Right cardiac atrium (tissue), 5 donors: Measurements from ENCODE around the gene GABARAP. TPM values are rescaled to one million over a fixed set of nuclear protein-coding genes. Genes with fewer than 3 reads are reported as not detected.

Experiments
- ATAC-seq, 2 donors: fragments of 200-7000 bp; cut with Tn5 transposase; one replicate each; pipeline versions ENCODE4 v1.8.0 to v1.9.1; 2020; ENCODE audit warnings: moderate library complexity in 2 of 2, mild to moderate bottlenecking in 1 of 2
- DNase-seq, 3 donors: peaks; one replicate each; pipeline ENCODE4 v3.0.0-alpha.2; 2020
- H3K27ac ChIP-seq: one replicate; pipeline ENCODE4 v1.5.1; 2013; ENCODE audit warnings: mild to moderate bottlenecking, low read length, control low read depth, moderate library complexity
- H3K27me3 ChIP-seq: one replicate; pipeline ENCODE4 v1.6.1; 2013; ENCODE audit not compliant: control insufficient read depth, insufficient read depth
- H3K4me1 ChIP-seq: one replicate; pipeline ENCODE4 v1.6.1; 2013; ENCODE audit warnings: low read length; ENCODE audit not compliant: control insufficient read depth, insufficient read depth
- H3K4me3 ChIP-seq: one replicate; pipeline ENCODE4 v1.5.1; 2013; ENCODE audit warnings: low read length, control low read depth
- H3K9me3 ChIP-seq: one replicate; pipeline ENCODE4 v1.6.1; 2013; ENCODE audit warnings: low read length; ENCODE audit not compliant: control insufficient read depth
- WGBS: extraction: QIAGEN DNeasy Blood & Tissue Kit; methylation state at CpG from one replicate; pipeline ENCODE4 v1.1.7; 2013; 5-methylcytosine and 5-hydroxymethylcytosine counted together
- intact Hi-C, 4 donors: fragments of 100-400 bp; cut with DNase I; formaldehyde crosslinking; loops; one replicate each; pipeline versions ENCODE4 v1.11.0 to v1.14.0; 2022 to 2023
- polyA plus RNA-seq: library from polyadenylated mRNA; stranded (reverse); fragments of 200-250 nt; gene quantifications from one replicate; pipeline ENCODE4 v1.2.3, GENCODE V29; 2013
- total RNA-seq, 4 donors: library from RNA; stranded (reverse); fragmentation: NEBNext Ultra II Directional; extraction: Animal tissue kit (Norgen Biotek cat#: 25700); gene quantifications; one replicate each; pipeline ENCODE4 v1.2.1, GENCODE V29; 2021
- donor health status: healthy with polysubstance abuse.
- donor health status: DM: no; HTN: yes; CAD: no.
- donor health status: DM: no; HTN: no; CAD: no.
- donor health status: DM: no; HTN: yes; CAD: no; lungs with severe emphysema.
- donor health status: DM: yes; HTN: yes; CAD: no.

GABARAP gene
- total and polyA plus RNA-seq, 5 donors: 492 to 741 (median 522) TPM

GRCh38 chr17:7220593-7221277 is 21.5 kb downstream of the GABARAP start:
- peak; percentile 0 to 12 for ATAC-seq
- no peaks in the 10 kb centered on the region for H3K27me3 ChIP-seq
- peak overlapping the region; percentile 95 for H3K27ac ChIP-seq
- peak; percentile 56 to 76 (median 72) for DNase-seq
- H3K4me3 ChIP-seq: peak overlapping the region; percentile 78
- H3K4me1 ChIP-seq: peaks cover 2% of the 10 kb centered on the region
- no peaks in the 10 kb centered on the region for H3K9me3 ChIP-seq
- WGBS: 30% methylated on average over 11 of the region's 11 CpGs
- intact Hi-C loops: no loop called here

DNA sequence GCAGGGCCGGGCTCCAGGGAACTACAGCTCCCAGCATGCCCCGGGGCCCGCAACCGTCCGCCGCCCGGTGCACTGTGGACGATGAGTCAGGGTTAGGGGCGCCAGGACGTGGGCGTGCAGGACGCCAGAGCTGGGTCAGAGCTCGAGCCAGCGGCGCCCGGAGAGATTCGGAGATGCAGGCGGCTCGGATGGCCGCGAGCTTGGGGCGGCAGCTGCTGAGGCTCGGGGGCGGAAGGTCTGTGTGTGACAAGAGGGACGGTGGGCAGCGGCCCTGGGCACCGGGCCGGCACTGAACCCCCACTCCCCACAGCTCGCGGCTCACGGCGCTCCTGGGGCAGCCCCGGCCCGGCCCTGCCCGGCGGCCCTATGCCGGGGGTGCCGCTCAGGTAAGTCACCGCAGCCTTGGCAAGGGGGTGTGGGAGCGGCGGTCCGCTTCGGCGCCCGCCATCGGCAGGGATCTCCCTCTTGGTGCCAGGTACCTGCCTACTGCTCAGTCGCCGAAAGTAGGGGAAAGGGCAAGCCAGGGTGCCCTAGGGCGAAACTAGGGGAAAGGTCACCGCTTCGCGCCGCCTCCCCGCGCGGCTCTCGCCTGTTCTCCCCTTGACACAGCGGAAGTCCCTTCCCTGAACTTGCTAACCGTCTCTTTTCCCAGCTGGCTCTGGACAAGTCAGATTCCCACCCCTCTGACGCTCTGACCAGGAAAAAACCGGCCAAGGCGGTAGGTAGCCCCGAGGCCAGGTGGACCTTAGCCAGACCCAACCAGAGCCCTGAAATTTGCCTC is 22.2 kb downstream of the GABARAP start, which contains the start of the genes ACADVL and DLG4:
Gene ACADVL, plus strand, starts transcription at position 127 of the 781 bp plus-strand sequence. Its CDS starts 47 bp downstream, at position 174.
Gene DLG4, minus strand, starts transcription at position 25 of the 781 bp plus-strand sequence.
- H3K27me3 ChIP-seq: no peaks in the 10 kb centered on the region
- no peaks in the 10 kb centered on the region for H3K9me3 ChIP-seq
- DNase-seq: peak; percentile 97 to 98 (median 97)
- peaks cover 2% of the 10 kb centered on the region for H3K4me1 ChIP-seq
- intact Hi-C loops: no loop called here
- H3K4me3 ChIP-seq: peak within 1 kb of the TSS; percentile 78
- peak within 1 kb of the TSS; percentile 95 for H3K27ac ChIP-seq
- peak; percentile 87 to 88 for ATAC-seq
- WGBS: under 1% methylated on average over 63 of the region's 63 CpGs

DNA sequence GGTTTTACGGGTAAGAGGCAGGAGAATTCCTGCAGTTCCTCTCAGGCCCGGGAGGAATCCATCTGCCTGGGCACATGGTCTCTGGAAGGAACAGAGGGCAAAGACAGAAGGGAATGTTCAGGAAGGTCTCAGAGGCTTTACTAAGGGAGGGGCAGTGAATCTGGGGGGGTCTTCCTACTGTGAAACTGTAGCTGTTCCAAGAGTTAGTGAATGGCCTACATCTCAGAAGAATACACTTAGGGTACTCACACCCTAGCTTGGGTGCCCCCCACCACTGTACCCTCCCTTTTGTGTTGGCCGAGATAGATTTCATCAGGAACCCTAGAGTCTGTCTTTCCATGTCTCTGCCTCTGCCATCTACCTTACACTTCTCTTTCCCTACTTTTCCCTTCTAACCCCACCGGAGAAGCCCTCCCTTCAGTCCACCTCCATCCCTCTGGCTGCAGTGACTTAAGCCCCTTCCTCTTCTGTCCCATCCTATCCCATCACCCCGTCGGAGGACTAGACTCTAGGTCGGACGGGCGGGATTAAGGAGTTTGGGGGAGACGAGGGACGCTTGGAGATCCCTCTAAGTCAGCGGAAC is 22.9 kb downstream of the GABARAP start:
- 18% methylated on average over 12 of the region's 12 CpGs for WGBS
- peak overlapping the region; percentile 78 for H3K4me3 ChIP-seq

DNA sequence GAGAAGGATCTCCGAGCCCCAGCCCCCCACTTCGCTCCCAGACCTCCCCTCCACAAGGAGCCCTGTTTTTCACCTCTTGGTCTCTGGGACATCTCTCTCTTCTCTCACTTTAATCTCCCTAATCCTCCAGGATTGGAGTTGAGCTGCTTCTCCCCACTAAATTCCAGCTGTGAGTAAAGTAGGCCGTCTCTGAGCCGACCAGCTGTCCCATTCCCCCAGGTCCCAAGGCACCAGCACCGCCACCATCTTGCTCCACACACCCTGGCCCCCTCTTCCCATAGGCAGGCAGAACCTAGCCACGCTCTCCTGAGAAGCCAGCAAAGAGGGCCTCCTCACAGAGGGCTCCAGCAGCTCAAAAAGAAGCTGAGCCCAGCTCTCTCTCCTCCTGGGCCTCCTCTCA is 23.5 kb downstream of the GABARAP start:
- no peaks in the 10 kb centered on the region for H3K27me3 ChIP-seq
- peaks cover 2% of the 10 kb centered on the region for H3K4me1 ChIP-seq
- no peaks in the 10 kb centered on the region for H3K9me3 ChIP-seq
- WGBS: 64% methylated on average over 6 of the region's 6 CpGs
- intact Hi-C loops: no loop called here
- DNase-seq: peak in 2 of 3 donors; percentile 12 to 32
- no peak for ATAC-seq
- H3K27ac ChIP-seq: no peak overlapping the region
- no peak overlapping the region for H3K4me3 ChIP-seq

More for the DNA sequence above, 22.9 kb downstream of the GABARAP start:
- H3K27ac ChIP-seq: peak overlapping the region; percentile 83
- H3K27me3 ChIP-seq: no peaks in the 10 kb centered on the region
- intact Hi-C loops: no loop called here
- peaks cover 2% of the 10 kb centered on the region for H3K4me1 ChIP-seq
- H3K9me3 ChIP-seq: no peaks in the 10 kb centered on the region
- DNase-seq: peak in 2 of 3 donors; percentile 6 to 13
- ATAC-seq: no peak

DNA sequence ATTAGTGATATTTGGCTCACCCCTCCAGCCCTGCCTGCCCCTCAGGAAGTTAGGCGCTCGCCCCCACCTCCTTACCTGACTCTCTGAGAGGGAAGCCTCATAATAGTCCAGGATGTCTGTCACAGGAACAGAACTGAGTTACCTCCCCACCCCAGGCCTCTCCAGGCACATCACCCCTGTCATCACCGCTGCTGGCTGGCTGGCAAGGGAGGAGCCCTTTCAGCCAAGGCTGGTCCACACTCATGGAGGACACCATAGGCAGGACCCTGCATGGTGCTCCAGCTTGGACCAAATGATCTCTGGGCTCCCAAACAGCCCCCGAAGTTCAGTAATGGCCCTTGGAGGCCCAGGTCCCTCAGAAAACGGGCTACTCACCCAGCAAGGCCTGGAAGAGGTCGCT is 24.1 kb downstream of the GABARAP start:
- ATAC-seq: no peak
- 55% methylated on average over 6 of the region's 6 CpGs for WGBS
- H3K9me3 ChIP-seq: no peaks in the 10 kb centered on the region
- intact Hi-C loops: no loop called here
- H3K27me3 ChIP-seq: no peaks in the 10 kb centered on the region
- DNase-seq: peak in 2 of 3 donors; percentile 31 to 59
- peaks cover 2% of the 10 kb centered on the region for H3K4me1 ChIP-seq
- no peak overlapping the region for H3K27ac ChIP-seq
- H3K4me3 ChIP-seq: peak overlapping the region; percentile 61

- peak overlapping the region; percentile 5 for H3K27ac ChIP-seq
- whole genome bisulfite sequencing: under 1% methylated on average over 32 of the region's 32 CpGs
- H3K4me1 ChIP-seq: peaks cover 2% of the 10 kb centered on the region
- no peak for ATAC-seq
- DNase-seq: peak; percentile 67 to 83 (median 82)
- H3K27me3 ChIP-seq: no peaks in the 10 kb centered on the region
- H3K4me3 ChIP-seq: peak overlapping the region; percentile 61
- intact Hi-C loops: no loop called here
- no peaks in the 10 kb centered on the region for H3K9me3 ChIP-seq
Observed at GRCh38 chr17:7217113-7217987, 24.9 kb downstream of the GABARAP start.

- H3K27me3 ChIP-seq: no peaks in the 10 kb centered on the region
- intact Hi-C loops: no loop called here
- DNase-seq: peak in 1 of 3 donors; percentile 46
- no peaks in the 10 kb centered on the region for H3K9me3 ChIP-seq
- H3K4me1 ChIP-seq: peaks cover 2% of the 10 kb centered on the region
- H3K4me3 ChIP-seq: peak overlapping the region; percentile 61
- H3K27ac ChIP-seq: peak overlapping the region; percentile 17
- ATAC-seq: no peak
- WGBS: 14% methylated on average over 7 of the region's 7 CpGs
Observed at GRCh38 chr17:7216242-7217112, 25.8 kb downstream of the GABARAP start.

DNA sequence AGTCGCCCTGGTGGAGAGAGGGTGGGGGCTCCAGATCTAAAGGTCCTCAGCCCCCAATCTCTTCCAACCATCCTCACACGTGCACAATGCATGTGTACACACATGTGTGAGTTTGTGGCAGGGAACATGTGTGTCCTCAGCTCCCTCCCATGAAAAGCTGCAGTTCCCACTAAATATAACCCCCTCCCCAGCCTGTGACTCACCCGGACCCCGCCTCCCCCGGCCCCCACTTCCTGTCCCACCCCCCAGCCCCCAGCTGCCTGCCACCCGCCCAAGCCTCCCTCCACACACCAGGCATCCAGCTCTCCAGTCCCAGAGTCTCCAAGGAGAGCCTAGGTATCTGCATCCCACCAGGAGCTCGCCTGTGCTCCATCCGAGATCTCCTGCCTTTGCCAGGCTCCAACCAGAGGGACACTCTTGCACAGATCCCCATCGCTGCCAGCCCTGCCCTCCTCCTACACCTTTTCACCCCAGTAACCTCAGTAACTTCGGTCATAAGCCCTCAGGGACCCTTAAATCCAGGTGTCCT is 26.5 kb downstream of the GABARAP start:
- H3K4me1 ChIP-seq: peaks cover under 1% of the 10 kb centered on the region
- no peaks in the 10 kb centered on the region for H3K9me3 ChIP-seq
- no peaks in the 10 kb centered on the region for H3K27me3 ChIP-seq
- 9% methylated on average over 10 of the region's 10 CpGs for WGBS
- no peak overlapping the region for H3K4me3 ChIP-seq
- no peak for ATAC-seq
- DNase-seq: peak in 2 of 3 donors; percentile 18 to 59
- intact Hi-C loops: no loop called here
- peak overlapping the region; percentile 45 for H3K27ac ChIP-seq

DNA sequence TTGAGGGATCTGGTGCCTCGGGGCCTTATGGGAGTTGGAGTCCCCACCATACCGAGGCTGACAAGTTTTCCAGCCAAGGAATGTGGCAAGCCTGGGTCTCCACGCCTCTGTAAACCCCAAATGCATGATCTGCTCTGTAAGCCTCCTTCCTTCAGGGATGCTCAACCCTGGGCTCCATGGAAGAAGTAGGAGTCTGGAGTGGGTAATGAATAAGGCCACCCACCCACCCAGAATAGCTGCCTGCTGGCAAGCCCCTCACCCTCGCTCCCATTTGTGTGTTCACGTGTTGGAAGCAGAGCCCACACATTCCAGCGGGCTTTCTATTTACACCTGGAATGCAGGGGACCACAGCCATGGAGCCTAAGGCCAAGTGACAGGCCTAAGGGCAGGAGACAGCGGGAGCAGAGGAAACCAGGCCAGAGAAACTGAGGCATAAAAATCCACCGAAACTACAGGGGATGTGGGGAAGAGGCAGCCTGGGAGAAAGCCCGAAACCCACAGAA is 27.1 kb downstream of the GABARAP start:
- DNase-seq (no peak), ATAC-seq (no peak)
- Histone ChIP-seq H3K4me3 (no peak overlapping the region), H3K9me3 (no peaks in the 10 kb centered on the region), H3K27me3 (no peaks in the 10 kb centered on the region), H3K4me1 (no peaks in the 10 kb centered on the region), H3K27ac (peak overlapping the region; percentile 45)
- intact Hi-C loops: no loop called here
- 14% methylated on average over 9 of the region's 9 CpGs for WGBS
